GM12873 (cell line): ENCODE measurements around the gene VPREB3.

Source experiments
- TF ChIP-seq, protein P1 (sequence below): IDR thresholded peaks from 2 replicates; pipeline ENCODE4 v1.5.1; 2012; ENCODE audit warnings: low read depth, mild to moderate bottlenecking, moderate library complexity, low read length, control low read depth; ENCODE audit not compliant: insufficient read depth; ENCODE audit errors: missing control alignments

VPREB3 gene

GRCh38 chr22:23720855-23721254 is 33.4 kb downstream of the VPREB3 start:
- TF ChIP-seq, protein P1, sequence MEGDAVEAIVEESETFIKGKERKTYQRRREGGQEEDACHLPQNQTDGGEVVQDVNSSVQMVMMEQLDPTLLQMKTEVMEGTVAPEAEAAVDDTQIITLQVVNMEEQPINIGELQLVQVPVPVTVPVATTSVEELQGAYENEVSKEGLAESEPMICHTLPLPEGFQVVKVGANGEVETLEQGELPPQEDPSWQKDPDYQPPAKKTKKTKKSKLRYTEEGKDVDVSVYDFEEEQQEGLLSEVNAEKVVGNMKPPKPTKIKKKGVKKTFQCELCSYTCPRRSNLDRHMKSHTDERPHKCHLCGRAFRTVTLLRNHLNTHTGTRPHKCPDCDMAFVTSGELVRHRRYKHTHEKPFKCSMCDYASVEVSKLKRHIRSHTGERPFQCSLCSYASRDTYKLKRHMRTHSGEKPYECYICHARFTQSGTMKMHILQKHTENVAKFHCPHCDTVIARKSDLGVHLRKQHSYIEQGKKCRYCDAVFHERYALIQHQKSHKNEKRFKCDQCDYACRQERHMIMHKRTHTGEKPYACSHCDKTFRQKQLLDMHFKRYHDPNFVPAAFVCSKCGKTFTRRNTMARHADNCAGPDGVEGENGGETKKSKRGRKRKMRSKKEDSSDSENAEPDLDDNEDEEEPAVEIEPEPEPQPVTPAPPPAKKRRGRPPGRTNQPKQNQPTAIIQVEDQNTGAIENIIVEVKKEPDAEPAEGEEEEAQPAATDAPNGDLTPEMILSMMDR = no peak

GRCh38 chr22:23718371-23719165 is 35.7 kb downstream of the VPREB3 start:
- TF ChIP-seq, protein P1 = no peak

- TF ChIP-seq, protein P1 = no peak
Measured at GRCh38 chr22:23716811-23717801, 37.1 kb downstream of the VPREB3 start.

- TF ChIP-seq, protein P1 = no peak
Measured at GRCh38 chr22:23715806-23716375, 38.3 kb downstream of the VPREB3 start.

DNA sequence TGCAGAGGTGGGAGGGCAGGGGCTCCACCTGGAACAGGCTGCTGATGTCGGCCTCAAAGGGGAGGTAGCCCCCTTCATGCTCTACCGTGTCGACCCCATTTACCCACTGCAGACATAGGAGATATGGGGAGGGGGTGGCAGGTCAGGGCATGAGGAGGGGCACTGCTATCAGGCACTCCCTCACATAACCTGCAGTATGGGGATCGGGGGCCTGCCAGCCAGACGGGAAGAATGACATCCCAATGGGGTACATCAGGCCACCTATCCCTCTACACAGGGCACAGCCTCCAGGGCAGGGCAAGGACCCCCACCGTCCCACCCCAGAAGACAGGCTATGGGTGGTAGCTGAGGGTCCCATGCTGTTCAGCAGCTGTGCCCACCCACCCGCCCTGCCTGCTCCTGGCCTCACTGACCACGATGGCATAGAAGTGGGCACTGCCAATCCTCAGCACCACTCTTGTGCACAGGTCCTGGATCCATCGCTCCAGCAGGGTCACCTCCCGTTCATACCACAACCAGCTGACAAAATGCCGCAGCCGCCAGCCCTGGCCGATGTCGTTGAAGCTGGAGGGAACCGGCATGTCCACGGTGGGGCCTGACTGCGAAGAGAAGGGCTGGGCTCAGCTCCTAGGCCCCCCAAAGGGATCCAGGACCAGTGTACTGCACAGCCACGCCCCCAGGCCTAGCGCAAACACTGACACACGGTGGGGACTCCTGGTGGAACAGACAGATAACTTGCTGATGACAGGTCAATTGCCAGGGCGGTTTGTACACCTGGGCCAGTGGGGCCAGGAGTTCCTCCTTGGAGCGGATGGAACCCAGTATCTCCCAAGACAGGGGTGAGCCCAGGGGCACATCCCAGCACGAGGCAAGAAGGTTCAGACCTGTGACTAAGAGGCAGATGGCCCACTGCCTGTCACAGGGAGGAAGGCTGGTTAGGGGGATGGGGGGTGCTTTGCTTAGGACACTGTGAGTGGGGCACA is 39.3 kb downstream of the VPREB3 start:
- TF ChIP-seq, protein P1 = no peak

- TF ChIP-seq, protein P1 = no peak
Measured at GRCh38 chr22:23713696-23714595, 40.3 kb downstream of the VPREB3 start.
